GM21515 (cell line): Measurements from ENCODE around the gene MAP3K4.

Experiments used
- ATAC-seq: cut with Tn5 transposase; IDR thresholded peaks from one replicate; pipeline ENCODE4 v1.9.1; 2021; ENCODE audit not compliant: unreplicated experiment

The MAP3K4 gene

GRCh38 chr6:161035182-161035980 lies 43.8 kb downstream of the MAP3K4 start:
- peak; percentile 43 for ATAC-seq

DNA sequence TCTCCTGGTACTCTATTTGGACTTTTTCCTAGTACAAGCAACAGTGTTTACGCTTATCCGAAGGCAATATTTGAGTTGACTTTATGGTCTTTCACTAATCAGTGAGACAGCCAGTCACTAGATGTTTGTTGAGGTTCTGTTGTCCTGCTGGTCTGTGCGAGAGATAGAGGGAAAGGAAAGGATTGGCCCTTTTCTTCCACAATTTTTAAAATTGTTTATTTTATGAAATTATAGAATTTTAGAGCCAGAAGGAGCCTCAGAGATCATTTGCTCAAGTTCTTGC lies 44.4 kb downstream of the MAP3K4 start:
- ATAC-seq, result no peak

DNA sequence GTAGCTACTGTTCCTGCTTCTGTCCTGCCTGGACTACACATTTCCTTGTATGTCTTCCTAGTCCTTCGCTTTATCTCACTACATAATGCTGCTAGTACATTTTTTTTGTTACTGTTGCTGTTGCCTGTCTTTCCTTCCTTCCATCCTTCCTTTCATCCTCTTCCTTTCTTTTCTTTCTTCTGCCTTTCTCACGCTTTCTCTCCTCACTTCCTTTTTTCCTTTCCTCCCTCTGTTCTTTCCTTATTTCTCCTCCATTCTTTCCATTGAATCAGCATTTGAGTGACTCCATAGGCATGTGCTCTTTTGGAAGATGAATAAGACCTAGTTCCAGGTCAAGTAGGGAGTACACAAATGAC lies 46.3 kb downstream of the MAP3K4 start:
- no peak for ATAC-seq

GRCh38 chr6:161038229-161039031 lies 46.9 kb downstream of the MAP3K4 start:
- ATAC-seq, result peak; percentile 82

DNA sequence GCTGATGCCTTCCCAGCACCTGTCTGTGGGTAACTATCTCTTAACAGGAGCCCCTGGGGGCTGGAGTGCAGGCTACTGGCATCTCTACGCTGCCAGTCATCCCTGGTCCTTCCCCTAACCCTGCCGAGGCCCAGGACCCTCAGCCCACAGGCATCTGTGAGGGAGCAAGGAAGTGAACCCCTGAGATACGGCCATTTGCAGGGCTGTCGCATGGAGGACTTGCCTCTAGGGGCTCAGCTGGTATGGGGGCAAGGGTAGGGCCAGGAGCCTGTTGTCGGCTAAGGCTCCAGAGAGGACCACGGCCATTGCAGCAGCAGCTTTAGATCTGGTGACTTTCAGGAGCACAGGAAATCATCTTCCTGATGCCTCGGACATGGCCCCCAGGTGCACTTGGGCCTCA lies 49.7 kb downstream of the MAP3K4 start:
- ATAC-seq, result no peak

DNA sequence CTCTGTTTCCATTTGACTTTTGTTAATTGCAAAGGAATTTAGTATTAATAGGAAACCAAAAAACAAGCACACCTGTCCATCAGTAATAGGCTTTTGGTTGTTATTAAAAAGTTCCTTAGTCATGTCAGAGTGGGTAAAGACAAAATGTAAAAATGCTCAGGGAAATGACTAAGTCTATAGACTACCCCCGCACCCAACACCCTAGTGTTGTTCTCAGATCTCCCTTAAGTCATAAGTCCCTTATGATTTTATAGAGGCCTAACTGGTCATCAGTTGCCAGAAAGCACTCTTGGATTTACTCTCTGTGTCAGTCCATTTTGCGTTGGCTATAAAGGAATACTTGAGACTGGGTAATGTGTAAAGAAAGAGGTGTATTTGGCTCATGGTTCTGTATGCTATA lies 52.8 kb downstream of the MAP3K4 start:
- no peak for ATAC-seq

- ATAC-seq, result no peak
Measured at GRCh38 chr6:161048641-161049040, 57.1 kb downstream of the MAP3K4 start.

GRCh38 chr6:161050134-161050765 lies 58.7 kb downstream of the MAP3K4 start:
- ATAC-seq, result peak; percentile 69

- no peak for ATAC-seq
Measured at GRCh38 chr6:161053103-161053502, 61.5 kb downstream of the MAP3K4 start.

DNA sequence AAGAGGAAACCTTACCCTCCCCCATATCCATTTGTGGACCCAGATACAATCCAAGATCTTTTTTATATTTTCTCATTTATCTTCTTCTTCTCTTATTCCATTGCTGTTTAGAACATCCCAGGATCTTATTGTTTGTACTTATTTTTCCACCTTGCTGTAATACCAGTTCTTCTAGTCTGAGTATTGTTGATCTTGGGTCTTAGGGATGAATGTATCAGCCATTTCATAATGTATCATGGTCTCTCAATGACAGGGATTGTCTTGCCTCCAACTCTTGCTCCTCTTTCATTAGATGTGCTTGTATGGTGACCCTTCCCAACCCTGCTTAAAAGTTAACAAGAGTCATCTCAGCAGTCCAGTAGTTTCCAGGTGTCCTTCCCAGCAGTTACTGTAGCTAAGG lies 63.3 kb downstream of the MAP3K4 start:
- ATAC-seq, result no peak

DNA sequence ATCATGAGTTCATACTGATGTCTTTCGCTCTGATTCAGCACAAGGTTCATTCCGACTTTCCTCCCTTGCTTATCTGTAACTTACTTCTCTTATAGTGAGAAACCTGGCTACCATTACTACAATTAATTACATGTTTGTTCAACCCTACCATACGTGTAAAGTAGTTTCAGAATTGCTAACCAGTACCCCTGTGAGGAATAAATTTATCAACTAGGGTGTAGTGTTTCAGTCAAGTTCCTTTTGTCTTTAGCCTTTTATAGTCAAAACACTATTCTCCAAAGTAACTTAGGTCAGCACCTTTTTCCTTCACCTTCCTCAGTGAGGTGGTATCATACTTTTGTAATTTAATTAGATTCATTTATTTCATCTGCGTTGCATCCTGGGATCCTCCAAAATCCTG lies 64.9 kb downstream of the MAP3K4 start:
- no peak for ATAC-seq

DNA sequence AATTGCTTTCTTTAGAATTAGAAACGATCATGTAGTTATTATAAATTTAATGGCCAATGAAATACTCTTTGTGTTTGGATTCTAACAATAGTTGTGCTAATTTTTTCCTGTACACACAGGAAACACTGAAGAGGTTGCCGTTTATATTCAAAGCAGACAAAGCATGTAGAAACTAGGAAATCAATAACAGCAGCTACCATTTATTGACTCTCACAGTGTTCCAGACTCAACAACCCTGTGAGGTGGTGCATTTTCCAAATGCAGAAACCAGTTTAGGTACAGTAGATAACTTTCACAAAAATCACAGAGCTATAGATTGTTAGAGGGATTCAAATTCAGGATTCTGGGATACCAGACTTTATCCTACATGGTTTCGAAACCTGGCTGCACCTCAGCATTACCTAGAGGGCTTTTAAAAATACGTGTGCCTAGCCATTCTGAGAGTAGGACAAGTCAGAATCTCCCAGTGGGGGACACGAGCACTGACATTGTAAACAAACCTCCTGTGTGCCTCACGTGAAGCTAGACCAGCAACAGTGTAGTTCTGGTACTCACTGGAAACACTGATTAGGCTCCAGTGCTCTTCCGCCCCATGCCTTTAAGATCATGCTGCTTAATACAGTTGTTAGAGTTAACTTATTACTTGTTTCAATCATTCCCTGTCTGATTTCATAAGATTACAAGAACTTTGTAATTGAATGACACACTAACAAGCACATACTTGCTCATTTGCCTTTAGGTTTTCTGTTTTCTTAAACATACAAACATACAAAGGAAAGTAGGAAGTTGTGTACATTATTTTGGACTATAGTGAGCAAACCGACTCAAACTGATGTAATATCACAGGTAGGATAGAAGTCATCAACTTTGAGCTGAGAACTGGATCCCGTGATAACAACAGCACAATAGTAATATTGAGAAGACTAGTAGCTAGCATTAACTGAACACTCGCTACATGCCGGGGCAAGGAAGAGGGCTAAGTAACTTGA lies 65.8 kb downstream of the MAP3K4 start:
- no peak for ATAC-seq

GRCh38 chr6:161058741-161059140 lies 67.2 kb downstream of the MAP3K4 start:
- ATAC-seq, result no peak

DNA sequence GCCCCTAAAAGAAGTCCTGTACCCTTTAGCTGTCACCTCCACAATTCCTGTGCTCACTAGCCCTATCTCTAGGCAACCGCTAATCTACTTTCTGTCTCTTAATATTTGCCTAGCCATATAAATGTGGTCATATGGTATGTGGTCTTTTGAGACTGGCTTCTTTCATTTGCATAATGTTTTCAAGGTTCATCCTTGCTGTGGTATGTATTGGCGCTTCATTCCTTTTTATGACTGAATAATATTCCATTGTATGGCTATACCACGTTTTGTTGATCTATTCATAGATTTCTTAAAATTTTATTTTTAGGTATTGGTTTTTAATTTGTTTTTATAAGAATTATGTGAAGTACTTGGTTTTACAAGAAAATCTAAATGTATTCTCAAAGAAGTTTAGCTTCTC lies 70.0 kb downstream of the MAP3K4 start:
- ATAC-seq, result no peak

DNA sequence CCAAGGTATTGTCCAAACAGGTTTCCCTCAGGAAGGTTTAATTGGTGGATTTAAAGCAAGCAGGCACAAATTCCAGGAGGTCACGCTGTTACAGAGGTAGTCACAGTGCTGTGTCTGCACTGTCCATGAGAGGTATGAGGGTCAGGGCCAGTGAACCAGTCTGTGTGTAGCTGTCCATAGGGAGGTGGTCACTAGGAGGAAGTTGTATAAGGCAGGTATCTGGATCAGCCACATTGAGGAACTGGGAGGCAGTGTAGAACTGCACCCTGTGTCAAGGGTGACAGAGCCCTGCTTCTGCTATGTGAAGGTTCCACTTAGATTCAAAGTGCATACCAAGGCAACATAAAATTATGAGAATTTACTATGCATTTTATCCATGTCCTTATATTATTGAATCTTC lies 73.3 kb downstream of the MAP3K4 start:
- ATAC-seq, result no peak

GRCh38 chr6:161066511-161066910 lies 74.9 kb downstream of the MAP3K4 start:
- ATAC-seq, result no peak

GRCh38 chr6:161067749-161068148 lies 76.2 kb downstream of the MAP3K4 start:
- ATAC-seq, result no peak

- ATAC-seq, result no peak
Measured at GRCh38 chr6:161068321-161068741, 76.8 kb downstream of the MAP3K4 start.

GRCh38 chr6:161073930-161074329 lies 82.4 kb downstream of the MAP3K4 start:
- ATAC-seq, result no peak

- ATAC-seq, result no peak
Measured at GRCh38 chr6:161074496-161075121, 83.0 kb downstream of the MAP3K4 start.
